ENCODE measurements around the gene SSPN. TPM values are rescaled to one million over a fixed set of nuclear protein-coding genes. Genes with fewer than 3 reads are reported as not detected.

Gene SSPN
- polyA plus RNA-seq, 12 donors = 46.0 to 258 (median 142) TPM

DNA sequence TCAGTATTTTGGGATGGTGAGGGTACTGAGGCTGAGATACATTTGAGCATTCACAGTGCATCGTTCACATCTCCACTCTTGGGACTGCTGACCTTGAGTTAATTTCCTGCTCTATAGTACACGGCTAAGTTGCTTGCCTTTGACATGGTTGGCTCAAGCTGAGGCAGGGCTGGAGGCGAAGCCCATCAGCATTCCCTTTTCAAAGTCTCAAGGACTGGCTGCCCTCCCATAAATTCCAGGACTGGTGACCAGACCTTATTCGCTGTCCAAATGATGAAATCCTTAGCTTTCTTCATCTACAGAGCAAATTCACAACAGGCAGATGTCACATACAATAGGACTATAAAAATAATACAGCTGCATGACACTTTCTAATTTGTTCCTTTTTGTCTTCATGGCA is 85.9 kb downstream of the SSPN start:
- DNase-seq = no peak

DNA sequence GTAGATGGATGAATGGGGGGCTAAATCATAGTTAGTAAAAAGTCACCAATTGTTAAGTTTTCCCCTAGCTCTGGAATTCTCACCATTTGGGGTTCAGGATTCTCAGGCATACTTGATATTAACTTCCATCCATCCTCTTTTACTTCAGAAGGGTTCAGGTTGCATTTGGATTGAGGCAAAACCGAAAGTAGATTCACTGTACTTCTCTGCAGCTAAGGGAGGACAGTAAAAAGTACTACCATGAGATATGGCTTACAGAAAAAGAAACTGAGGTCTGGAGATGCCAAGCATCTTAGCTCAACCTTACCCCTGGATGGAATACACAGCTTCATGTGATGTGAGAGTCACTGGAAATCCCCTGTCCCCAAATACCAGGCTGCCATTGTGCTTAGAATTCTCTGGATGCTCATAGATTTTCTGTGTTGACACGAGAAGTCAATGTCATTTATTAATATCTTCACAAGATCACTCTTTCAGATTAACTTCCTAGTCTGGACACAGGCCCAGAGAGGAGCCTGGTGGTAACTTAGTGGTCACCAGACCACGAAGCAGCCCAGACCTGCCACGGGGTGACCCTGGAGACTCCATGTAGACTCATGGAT is 87.1 kb downstream of the SSPN start:
- no peak for DNase-seq

DNA sequence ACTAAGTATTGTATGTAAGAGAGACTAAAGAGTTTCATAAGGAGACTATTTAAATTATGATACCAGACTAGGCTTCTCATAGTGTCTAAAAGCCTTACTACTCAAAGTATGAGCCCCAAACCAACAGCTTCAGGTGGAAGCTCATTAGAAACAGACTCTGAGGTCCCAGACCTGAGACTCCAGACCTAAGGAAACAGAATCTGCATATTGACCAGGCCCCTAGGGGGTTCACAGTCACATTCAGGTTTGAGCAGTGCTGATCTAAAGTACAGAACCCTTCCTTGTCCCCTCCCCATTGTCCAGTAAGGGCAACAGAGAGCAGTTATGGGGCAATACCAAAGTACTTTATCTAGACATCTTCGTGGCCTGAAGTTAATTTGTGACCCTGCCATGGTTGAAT is 87.7 kb downstream of the SSPN start:
- no peak for DNase-seq

- no peak for DNase-seq
Observed at GRCh38 chr12:26283617-26284016, 88.2 kb downstream of the SSPN start.

GRCh38 chr12:26285401-26285800 is 90.0 kb downstream of the SSPN start:
- no peak for DNase-seq

- no peak for DNase-seq
Observed at GRCh38 chr12:26286186-26286585, 90.8 kb downstream of the SSPN start.

- peak; percentile 37 for DNase-seq
Observed at GRCh38 chr12:26287671-26288381, 92.5 kb downstream of the SSPN start.

DNA sequence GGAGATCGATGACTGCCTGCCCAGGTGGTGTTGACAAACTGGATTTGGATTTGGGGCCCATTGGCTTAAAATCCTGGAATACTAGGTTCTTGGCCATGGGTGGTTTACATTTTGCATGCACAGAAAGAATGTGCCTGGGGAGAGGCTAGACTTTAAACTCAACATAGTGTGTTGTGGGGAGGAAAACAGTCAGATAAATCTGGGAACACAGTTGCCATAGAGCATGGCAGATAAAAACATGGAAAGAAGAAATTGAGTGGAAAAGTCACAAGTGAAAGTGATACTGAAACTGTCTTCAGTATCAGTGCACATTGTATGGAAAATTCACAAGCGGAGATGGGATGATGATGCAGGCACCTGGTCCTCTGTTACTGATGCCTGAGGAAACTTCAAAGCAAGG is 95.2 kb downstream of the SSPN start:
- DNase-seq = no peak

GRCh38 chr12:26292596-26292995 is 97.2 kb downstream of the SSPN start:
- DNase-seq = no peak

DNA sequence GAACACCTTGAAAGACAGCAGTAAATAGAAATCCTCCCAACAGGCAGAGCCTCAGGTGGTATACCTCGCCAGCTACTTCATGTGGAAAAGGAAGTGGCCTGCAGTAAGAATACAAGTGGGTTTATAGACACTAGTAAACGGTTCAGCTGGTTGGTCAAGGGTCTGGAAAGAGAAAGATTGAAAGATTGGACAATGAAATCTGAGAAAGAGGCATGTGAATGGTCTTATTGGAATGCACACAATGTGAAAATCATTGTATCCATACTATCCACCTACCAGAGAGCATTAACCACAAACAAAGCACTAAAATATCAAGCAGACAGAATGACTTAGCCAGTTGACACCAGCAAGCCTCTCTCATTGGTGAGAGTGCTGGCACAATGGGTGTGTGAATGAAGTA is 98.2 kb downstream of the SSPN start:
- no peak for DNase-seq

- DNase-seq = no peak
Observed at GRCh38 chr12:26295001-26295400, 99.6 kb downstream of the SSPN start.

- no peak for DNase-seq
Observed at GRCh38 chr12:26297396-26298070, 102.2 kb downstream of the SSPN start.

- no peak for DNase-seq
Observed at GRCh38 chr12:26298785-26299621, 103.6 kb downstream of the SSPN start.

DNA sequence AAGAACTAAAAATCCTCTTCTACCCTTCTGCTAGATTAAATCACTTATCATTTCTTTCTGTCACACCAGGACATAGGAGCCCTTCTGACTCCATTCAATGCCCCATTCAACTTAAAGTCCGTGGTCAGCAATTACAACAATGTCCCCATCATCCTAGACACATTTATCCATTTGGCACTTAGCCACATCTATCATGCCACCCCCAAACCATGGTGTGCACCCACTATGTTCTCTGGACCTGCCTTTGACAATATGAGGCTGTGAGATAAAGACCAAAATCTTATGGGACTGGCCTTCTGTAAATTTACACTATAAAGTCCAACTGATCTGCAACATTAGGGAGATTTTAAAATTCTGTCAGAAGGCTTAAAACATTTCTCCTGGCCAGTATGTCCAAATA is 104.4 kb downstream of the SSPN start:
- DNase-seq = no peak

Other genes with a start within 250 kb of the SSPN start
- gene RASSF8, start 236.9 kb upstream of the SSPN start, polyA plus RNA-seq (ENCODE audit: insufficient read length in 12 of 12) = 10 to 100 TPM in 11 of 12 donors, not detected in 1; 22.0 to 62.8 (median 27.6) TPM
- 10 to 100 TPM in 4 of 12 donors, 1 to 10 TPM in 5, under 1 TPM in 1, not detected in 2; 0.95 to 14.4 (median 4.2) TPM for gene BHLHE41, start 70.5 kb upstream of the SSPN start, polyA plus RNA-seq (ENCODE audit: insufficient read length in 12 of 12)